CD4-positive, alpha-beta T cell treated with Interleukin-6 at 100 ng/mL for 8 hours (primary cell): ENCODE measurements around the gene ERCC8.
A peak's percentile ranks its signal among the peaks of the same experiment; 100 is the strongest.
"Not testable (repeated sequence)": the region's sequence is repeated elsewhere in the genome, so short reads cannot be mapped to it uniquely, and the experiment has no call there.

Experiments
- DNase-seq: peaks from one replicate; pipeline ENCODE4 v3.0.0-alpha.2; 2020; ENCODE audit warnings: mixed read lengths, low spot score

The ERCC8 gene, protein sequence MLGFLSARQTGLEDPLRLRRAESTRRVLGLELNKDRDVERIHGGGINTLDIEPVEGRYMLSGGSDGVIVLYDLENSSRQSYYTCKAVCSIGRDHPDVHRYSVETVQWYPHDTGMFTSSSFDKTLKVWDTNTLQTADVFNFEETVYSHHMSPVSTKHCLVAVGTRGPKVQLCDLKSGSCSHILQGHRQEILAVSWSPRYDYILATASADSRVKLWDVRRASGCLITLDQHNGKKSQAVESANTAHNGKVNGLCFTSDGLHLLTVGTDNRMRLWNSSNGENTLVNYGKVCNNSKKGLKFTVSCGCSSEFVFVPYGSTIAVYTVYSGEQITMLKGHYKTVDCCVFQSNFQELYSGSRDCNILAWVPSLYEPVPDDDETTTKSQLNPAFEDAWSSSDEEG

DNA sequence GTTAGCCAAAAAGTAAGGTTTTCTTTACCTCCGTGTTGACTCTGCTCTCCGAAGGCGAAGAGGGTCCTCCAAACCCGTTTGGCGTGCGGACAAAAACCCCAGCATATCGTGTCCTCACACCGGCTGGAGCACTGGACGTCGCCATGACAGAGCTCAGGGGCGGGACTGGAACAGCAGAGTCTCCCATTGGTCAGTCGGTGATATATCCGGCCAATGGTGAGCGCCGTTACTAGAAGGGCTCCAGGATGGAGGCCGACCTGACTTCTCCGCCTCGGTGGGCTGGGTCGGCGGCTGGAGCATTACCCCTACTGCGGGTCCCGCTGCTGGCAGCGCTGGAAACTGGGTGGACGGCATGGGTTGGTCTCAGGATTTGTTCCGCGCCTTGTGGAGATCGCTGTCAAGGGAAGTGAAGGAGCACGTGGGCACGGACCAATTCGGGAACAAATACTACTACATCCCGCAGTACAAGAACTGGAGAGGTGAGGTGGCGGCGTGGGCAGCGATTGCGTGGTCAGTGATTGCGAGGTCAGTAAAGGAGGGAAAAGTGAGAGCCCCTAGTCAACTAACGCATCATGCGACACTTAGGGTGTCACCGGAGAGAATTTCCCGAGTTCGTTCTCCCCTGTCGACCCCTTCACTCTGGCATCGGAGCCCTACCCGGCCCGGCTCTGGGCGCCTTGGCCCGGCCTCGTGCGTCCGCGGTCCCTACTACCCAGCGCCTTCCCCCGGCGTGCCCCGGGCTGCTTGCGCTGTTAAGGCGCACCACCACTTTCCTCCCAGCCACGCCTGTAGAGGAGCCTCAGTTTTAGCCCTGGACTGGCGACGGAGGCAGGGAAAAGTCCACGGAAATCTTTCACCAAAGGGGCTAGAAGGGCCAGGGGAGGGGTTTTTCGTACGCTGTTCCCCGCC is at the start of gene ERCC8, which contains the start of gene NDUFAF2:
Gene ERCC8 (minus strand): TSS at position 167 of the 909 bp plus-strand sequence. CDS start 62 bp downstream, at position 105.
Gene NDUFAF2 (plus strand): TSS at position 302 of the 909 bp plus-strand sequence. CDS start 51 bp downstream, at position 353.
- peak; percentile 87 for DNase-seq

DNA sequence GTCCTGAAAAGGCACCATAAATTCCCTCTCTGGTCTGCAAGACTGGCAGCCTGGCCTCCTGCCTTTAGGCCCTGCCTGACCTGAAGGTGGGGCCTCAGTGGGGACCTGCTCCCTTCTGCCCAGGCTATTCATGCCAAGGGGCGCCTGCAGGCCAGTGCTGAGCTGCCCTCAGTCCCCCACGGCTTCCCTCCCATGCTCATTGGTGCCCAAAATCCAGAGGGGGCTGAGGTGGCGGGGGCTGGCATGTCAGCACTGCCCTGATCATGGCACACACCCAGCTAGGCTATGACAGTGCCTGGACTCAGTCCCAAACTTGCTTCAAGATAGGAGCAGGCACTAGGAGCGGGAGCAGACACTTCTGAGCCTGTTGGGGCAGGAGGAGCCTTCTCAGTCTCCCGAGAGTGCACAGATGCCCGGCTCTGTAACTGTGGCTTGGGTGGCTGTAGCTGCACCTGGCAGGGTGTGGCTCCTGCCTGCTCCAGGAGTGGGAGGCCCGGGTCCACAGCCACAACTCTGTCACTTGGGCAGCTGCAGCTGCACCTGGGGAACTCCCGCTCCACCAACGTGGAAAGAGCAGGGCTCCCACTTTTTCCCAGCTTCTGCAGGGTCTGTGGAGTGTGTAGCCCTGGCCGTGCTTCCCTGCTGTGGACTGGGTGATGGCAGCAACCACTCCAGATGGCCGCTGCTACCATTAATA is 49.2 kb upstream of the ERCC8 start:
- no peak for DNase-seq

DNA sequence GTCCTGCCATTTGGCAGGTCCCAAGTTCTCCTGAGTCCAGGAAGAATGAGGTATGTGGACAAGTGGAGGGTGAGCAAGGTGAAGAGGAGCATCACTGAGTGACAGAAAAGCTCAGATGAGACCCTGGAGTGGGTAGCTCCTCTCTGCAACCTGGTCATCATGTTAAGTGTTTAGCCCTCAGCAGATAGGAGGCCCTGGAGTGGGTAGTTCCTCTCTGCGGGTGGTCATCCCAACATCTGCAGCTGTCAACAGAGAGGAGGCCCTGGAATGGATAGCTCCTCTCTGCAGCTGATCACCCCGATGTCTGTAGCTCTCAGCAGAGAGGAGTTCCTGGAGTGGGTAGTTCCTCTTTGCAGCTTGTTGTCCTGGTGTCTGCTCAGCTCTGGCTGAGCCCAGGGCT is 48.6 kb upstream of the ERCC8 start:
- no peak for DNase-seq

DNA sequence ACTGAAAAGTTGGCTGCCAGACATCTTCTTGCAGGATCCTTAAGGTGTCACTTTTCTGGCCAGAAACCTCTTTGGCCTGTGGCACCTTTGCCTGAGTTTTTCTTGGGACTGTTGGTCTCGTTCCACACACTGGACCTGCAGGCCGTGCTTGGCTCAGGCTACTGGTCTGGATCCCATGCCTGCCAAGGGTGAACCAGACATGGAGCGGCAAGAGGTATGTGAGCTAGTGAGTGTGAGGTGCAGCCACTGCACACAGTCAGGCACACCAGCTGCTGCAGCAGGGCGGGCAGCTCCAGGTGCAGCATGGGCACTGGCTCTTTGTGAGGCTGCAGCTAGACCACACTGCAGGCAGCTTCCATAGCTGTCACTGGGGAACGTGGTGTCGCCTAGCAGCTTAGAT is 48.0 kb upstream of the ERCC8 start:
- no peak for DNase-seq

DNA sequence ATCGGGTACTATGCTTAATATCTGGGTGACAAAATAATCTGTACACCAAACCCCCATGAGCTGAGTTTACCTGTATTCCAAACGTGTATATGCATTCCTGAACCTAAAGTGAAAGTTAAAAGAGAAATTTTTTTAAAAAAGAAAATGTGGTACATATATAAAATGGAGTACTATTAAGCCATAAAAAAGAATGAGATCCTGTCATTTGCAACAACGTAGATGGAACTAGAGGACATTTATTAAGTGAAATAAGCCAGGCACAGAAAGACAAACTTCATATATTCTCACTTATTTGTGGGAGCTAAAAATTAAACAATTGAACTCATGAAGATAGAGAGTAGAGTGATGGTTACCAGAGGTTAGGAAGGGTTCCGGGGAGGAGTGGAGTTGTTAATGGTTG is 44.9 kb upstream of the ERCC8 start:
- no peak for DNase-seq

DNA sequence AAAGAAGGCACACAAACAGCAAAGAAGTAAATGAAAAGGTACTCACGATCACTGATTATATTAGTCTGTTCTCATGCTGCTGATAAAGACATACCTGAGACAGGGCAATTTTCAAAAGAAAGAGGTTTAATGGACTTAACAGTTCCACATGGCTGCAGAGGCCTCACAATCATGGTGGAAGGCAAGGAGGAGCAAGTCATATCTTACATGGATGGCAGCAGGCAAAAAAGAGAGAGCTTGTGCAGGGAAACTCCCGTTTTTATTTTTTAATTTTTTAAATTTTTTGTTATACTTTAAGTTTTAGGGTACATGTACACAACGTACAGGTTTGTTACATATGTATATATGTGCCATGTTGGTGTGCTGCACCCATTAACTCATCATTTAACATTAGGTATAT is 37.3 kb upstream of the ERCC8 start:
- DNase-seq = not testable (repeated sequence)

DNA sequence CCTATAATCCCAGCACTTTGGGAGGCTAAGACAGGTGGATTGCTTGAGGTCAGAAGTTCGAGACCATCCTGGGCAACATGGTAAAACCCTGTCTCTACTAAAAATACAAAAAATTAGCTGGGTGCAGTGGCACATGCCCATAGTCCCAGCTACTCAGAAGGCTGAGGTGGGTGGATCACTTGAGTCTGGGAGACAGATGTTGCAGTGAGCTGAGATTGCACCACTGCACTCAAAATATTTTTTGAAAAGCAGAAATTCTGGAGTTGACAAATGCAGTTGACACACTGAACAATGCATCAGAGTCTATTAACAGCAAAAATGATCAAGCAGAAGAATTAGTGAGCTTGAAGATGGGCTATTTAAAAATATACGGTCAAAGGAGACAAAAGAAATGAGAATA is 35.6 kb upstream of the ERCC8 start:
- no peak for DNase-seq

DNA sequence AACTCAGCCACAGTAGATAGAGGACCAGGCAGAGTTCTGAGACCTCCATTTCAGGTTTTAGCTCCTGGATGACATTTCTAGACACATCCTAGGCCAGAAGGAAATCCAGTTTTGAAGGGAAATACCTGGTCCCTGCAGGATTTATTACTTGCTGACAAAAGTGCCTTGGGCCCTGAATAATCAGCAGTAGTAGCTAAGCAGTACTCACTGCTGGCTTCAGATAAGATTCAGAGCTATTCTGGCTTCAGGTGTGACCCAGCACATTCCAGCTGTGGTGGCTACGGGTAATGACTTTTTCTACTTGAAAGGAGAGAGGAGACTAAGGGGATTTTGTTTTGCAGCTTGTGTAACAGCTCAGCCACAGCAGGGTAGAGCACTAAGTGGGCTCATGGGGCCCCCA is 34.1 kb upstream of the ERCC8 start:
- DNase-seq = no peak

DNA sequence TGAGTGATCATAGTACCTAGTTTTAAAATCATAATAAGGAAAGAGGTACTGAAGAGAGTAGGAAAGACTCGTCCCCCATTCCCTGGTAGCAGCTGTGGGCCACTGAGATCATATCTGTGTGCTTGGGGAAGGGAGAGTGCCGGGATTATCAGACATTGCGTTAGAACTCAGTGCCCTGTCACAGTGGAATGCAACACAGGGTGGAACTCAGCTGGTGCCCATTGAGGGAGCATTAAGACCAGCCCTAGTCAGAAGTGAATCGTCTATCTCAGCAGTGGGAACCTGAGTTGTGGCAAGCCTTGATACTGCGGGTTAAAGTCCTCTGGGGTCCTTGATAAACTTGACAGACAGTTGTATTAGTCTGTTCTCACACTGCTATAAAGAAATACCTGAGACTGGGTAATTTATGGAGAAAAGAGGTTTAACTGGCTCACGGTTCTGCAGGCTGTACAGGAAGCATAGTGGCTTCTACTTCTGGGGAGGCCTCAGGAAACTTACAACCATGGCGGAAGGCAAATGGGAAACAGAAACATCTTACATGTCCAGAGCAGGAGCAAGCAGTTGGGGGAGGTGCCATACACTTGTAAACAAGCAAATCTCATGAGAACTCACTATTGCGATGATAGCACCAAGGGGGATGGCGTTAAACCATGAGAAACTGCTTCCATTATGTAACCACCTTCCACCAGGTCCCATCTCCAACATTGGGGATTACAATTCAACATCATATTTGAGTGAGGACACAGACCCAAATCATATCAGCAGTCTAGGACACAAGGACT is 33.3 kb upstream of the ERCC8 start:
- no peak for DNase-seq

DNA sequence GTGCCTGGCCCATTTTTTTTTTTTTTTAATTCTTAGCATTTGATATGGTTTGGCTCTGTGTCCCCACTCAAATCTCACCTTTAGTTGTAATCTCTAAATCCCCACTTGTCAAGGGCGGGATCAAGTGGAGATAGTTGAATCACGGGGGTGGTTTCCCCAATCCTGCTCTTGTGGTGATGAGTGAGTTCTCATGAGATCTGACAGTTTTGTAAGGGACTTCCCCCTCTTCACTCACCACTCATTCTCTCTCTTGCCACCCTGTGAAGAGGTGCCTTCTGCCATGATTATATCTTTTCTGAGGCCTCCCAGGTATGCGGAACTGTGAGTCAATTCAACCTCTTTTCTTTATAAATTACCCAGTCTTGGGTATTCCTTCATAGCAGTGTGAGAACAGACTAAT is 27.4 kb upstream of the ERCC8 start:
- no peak for DNase-seq

DNA sequence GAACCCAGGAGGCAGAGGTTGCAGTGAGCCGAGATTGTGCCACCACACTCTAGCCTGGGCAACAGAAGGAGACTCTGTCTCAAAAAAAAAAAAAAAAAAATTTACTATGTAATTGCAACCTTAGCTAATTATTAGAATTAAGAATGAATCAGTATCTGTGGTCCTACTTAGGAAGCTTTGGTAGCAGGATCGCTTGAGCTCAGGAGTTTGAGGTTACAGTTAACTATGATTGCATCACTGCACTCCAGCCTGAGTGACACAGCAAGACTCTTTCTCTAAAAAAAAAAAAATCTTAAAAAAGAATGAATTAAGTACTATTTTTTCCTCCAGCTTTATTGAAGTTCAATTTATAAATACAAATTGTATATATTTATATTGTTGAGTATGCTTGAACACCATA is 16.8 kb upstream of the ERCC8 start:
- no peak for DNase-seq

DNA sequence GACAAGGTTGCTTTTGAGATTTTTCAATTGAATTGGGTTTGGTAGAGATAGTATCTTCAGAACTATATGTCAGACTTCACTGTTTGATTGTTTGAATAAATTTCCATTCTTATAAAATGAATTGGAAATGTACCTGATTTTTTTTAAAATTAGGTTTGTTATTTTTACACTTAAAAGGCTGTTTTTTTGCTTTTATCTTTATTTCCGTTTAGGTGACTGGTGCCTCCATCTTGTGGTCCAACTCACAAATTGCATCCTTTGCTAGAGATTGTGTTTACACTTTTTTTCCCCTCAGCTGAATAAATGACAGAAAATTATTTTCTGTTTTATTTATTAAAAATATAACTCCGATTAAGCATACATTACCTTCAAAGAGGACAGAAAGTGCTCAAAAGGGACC is 15.7 kb upstream of the ERCC8 start:
- peak; percentile 2 for DNase-seq

DNA sequence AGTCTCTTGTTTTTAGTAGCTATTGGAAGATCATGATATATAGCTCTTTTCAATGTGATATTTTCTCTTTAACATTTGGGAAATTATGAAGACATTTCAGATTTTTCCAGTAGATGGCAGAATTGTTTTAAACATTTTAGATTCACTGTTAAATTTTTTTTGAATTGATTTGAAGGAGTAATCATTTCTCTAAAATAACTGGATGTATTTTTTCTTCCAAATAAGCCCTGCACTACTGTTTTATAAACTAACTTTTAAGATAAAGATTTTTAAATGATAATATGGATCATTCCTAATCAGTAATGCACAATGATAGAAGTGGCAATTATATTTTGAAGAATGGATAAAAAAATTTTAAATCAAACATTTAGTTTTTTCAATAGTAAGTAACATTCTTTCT is 14.3 kb upstream of the ERCC8 start:
- DNase-seq = no peak

DNA sequence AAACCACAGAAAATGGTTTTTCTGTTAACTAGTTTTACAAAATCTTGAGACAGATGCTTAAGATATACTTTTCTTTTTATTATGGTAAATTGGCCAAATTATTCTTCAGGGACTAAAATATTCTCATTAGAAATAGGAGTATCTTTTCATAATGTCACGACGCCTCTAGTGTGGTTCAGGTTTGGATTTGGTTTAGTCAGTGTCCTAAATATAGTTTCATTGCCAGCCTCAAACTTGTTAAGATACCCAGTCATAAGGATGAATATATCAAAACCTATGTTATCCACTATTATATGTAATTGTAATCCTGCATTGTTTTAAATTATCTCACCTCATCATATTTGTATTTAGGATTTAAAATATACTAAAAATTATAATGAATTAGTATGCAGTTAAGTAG is 13.8 kb upstream of the ERCC8 start:
- DNase-seq = no peak

DNA sequence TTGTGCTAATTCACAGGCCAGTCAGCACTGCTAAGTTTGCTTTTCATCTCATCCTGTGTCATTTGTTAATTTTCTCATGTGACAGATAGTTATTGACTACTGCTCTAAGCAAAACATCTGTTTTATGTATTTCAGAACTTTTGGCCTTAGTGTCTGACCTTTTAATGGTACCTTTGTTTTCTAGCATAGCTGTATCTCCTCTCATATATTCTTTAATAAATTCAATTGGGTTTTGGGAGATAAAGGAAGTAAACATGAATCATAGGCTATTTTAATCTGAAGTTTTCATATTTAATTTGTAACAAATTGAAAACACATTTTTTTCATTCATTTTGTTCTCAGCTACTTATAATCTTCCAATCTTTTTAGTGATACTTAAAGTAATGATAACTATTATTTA is 13.2 kb upstream of the ERCC8 start:
- no peak for DNase-seq

DNA sequence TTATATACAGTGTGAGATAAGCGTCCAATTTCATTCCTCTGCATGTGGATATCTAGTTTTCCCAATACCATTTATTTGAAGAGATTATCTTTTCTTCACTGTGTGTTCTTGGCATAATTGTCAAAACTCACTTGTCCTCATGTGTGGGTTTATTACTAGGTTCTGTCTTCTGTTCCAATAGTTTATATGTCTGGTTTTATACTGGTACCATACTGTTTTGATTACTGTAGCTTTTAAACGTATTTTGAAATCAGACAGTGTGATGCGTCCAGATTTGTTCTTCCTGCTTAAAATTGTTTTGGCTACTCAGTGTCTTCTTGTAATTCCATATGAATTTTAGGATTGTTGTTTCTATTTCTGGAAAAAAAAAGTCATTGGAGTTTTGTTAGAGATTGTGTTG is 10.4 kb upstream of the ERCC8 start:
- no peak for DNase-seq

DNA sequence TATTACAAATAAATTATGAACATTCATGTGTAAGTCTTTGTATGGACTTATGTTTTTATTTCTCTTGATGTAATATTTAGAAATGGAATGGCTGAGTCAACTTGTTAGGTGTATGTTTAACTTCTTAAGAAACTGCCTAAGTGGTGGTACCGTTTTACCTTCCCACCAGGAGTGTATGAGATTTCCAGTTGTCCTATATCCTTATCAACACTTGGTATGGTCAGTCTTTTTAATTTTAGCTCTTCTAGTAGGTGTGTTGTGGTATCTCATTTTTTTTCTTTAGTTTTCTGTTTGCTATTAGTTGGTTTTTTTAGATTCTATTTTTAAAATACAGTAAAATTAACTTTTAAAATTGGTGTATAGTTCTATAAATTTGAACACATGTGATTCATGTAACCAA is 3.9 kb upstream of the ERCC8 start:
- no peak for DNase-seq

DNA sequence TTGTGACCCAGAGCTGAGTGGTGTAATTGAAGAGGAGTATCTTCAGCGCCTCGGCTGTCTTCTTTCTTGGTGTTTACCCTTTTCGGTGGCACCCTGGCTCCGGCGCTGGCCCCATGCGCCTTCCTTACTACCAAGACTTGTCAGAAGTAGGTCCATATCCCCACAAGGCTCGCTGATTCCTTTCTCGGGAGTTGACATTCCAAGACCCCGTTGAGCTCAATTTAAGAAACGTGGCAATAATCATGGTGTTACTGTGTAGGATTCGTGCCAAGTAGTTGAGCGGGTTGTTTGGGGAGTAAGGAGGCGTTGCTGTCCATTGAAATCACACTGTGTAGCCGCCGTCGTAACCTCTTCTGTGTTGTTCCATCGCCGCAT is 930 bp upstream of the ERCC8 start:
- peak; percentile 6 for DNase-seq

DNA sequence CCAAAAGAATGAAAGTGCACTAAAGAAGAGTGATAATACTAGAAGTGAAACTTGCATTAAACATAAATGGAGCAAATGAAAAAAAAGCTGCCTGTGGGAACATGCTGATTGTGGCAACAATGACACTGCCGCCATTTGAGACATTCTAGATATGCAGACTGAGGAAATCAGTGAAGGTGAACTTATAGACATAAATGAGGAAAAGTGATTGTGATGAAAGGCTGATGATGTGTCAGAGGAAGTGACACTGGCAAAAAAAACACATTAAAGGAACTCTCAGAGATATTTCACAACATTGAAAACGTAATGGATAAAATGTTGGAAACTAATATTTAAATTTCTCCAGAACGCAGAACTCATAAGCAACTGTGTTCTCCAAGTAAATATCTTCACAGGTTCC is 1.2 kb downstream of the ERCC8 start:
- no peak for DNase-seq

DNA sequence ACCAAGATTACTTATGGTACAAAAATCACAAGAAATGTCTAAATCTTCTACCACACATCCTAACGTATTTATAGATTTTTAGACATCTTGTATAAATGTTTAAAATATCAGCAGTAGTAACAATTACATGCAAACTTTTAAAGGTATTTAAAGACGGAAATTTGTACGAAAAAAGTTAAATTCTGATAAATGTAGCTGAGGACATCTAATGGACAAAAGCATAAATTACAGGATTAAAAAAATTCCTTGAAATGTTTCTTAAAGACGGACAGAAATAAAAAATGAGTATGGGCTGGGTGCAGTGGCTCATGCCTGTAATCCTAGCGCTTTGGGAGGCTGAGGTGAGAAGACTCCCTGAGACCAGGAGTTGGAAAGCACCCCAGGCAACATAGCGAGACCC is 15.8 kb downstream of the ERCC8 start:
- DNase-seq = no peak

DNA sequence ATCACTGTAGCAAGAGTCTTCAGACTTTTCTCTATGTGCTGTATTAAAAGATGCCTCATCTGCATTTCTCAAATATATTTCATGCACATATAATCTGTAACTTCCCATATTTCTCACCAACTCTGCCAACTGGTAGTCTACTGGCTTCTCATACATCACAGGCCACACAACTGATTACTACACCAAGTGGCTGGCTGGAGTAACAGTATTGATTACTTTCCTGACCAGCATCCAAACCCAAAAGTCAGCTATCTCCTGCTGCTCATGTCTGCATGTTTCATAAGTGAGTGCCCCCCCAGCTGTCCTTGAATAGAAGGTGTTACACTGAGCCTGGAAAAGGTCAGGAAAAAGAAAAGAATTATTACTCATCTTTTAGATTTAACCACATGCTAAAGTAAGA is 17.4 kb downstream of the ERCC8 start:
- no peak for DNase-seq

DNA sequence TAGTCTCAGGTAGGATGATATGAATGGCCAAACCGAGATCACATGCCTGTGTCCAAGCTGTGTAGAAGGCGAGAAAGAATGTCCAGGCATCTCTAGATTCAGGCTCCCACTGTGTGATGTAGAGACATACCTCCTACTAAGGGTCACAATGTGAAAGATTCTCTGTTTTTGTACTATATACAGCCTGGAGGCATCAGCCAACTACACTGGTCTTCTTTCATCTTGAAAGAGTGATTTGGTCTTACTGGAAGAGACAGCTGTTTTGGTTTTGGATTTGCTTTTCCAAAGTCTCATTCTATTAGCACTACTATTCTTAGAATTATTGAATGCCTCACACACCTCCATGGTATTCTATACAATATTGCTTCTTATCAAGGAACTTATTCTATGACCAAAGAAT is 26.4 kb downstream of the ERCC8 start:
- no peak for DNase-seq
